ENCODE measurements around the gene GSTM4. TPM values are rescaled to one million over a fixed set of nuclear protein-coding genes. Genes with fewer than 3 reads are reported as not detected.

Gene GSTM4
- total RNA-seq, 1 experiment from 2014 or later = 22.0 TPM

GRCh38 chr1:109667452-109668122 lies 11.7 kb downstream of the GSTM4 start, which contains the start of gene GSTM2:
TSS of gene GSTM2 (plus strand) at chr1:109668057. CDS start at chr1:109668116, 59 bp downstream.
- CTCF ChIA-PET = no interaction called here
- intact Hi-C loops (cut with micrococcal nuclease; ENCODE audit: unreplicated experiment) = no loop called here
- Histone ChIP-seq H3K9me3 (ENCODE audit: control insufficient read depth, insufficient read depth, low read depth, low read length) (no peaks in the 10 kb centered on the region), H3K27ac (ENCODE audit: low read length) (peak within 1 kb of the TSS; percentile 74), H3K4me1 (ENCODE audit: control insufficient read depth, insufficient read depth, low read length) (no peaks in the 10 kb centered on the region), H3K4me3 (ENCODE audit: low read depth in 2 of 2, low read length in 2 of 2) (peak within 1 kb of the TSS; percentile 18 to 39), H3K36me3 (ENCODE audit: control insufficient read depth, insufficient read depth, low read length) (no peaks in the 10 kb centered on the region; the same call in 1 of the 2 replicates), H3K27me3 (ENCODE audit: control insufficient read depth, insufficient read depth, low read length) (no peaks in the 10 kb centered on the region)
- no peak for TF ChIP-seq POLR2AphosphoS5 (IDR thresholded peaks at IDR 0.05; ENCODE audit: low read depth, low read length)
- in situ Hi-C loops (cut with HindIII; ENCODE audit: low pct_unique_long_range_greater_than_20kb, low sequenced_read_pairs) = no loop called here
- POLR2A ChIA-PET = interaction anchor here (0.9 kb wide), 1 partner anchor 27 kb away, joined by 3 read pairs; no protein-coding TSS in a partner anchor
- no TSS peak for BruUV-seq (replicated peaks)
- peak; percentile 98 for ATAC-seq
- DNase-seq (ENCODE audit: low read depth, low spot score) = no peak

GRCh38 chr1:109668123-109668775 lies 12.3 kb downstream of the GSTM4 start:
- TF ChIP-seq POLR2AphosphoS5 (IDR thresholded peaks at IDR 0.05; ENCODE audit: low read depth, low read length) (no peak), SIN3A (IDR thresholded peaks at IDR 0.05; ENCODE audit: borderline replicate concordance, insufficient read depth, low read depth, low read length) (no peak), TCF7L2 (IDR thresholded peaks at IDR 0.05; ENCODE audit: low read depth, low read length) (no peak)
- TF ChIP-seq, protein P1, sequence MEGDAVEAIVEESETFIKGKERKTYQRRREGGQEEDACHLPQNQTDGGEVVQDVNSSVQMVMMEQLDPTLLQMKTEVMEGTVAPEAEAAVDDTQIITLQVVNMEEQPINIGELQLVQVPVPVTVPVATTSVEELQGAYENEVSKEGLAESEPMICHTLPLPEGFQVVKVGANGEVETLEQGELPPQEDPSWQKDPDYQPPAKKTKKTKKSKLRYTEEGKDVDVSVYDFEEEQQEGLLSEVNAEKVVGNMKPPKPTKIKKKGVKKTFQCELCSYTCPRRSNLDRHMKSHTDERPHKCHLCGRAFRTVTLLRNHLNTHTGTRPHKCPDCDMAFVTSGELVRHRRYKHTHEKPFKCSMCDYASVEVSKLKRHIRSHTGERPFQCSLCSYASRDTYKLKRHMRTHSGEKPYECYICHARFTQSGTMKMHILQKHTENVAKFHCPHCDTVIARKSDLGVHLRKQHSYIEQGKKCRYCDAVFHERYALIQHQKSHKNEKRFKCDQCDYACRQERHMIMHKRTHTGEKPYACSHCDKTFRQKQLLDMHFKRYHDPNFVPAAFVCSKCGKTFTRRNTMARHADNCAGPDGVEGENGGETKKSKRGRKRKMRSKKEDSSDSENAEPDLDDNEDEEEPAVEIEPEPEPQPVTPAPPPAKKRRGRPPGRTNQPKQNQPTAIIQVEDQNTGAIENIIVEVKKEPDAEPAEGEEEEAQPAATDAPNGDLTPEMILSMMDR (IDR thresholded peaks at IDR 0.05) = no peak
- TF ChIP-seq, protein P2, sequence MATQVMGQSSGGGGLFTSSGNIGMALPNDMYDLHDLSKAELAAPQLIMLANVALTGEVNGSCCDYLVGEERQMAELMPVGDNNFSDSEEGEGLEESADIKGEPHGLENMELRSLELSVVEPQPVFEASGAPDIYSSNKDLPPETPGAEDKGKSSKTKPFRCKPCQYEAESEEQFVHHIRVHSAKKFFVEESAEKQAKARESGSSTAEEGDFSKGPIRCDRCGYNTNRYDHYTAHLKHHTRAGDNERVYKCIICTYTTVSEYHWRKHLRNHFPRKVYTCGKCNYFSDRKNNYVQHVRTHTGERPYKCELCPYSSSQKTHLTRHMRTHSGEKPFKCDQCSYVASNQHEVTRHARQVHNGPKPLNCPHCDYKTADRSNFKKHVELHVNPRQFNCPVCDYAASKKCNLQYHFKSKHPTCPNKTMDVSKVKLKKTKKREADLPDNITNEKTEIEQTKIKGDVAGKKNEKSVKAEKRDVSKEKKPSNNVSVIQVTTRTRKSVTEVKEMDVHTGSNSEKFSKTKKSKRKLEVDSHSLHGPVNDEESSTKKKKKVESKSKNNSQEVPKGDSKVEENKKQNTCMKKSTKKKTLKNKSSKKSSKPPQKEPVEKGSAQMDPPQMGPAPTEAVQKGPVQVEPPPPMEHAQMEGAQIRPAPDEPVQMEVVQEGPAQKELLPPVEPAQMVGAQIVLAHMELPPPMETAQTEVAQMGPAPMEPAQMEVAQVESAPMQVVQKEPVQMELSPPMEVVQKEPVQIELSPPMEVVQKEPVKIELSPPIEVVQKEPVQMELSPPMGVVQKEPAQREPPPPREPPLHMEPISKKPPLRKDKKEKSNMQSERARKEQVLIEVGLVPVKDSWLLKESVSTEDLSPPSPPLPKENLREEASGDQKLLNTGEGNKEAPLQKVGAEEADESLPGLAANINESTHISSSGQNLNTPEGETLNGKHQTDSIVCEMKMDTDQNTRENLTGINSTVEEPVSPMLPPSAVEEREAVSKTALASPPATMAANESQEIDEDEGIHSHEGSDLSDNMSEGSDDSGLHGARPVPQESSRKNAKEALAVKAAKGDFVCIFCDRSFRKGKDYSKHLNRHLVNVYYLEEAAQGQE (IDR thresholded peaks at IDR 0.05; ENCODE audit: insufficient read depth in 1 of 2, low read depth in 2 of 2, low read length in 1 of 2) = no peak

More at GRCh38 chr1:109668123-109668775, 12.3 kb downstream of the GSTM4 start:
- H3K36me3 ChIP-seq (ENCODE audit: control insufficient read depth, insufficient read depth, low read length) = no peaks in the 10 kb centered on the region
- no peaks in the 10 kb centered on the region for H3K4me1 ChIP-seq (ENCODE audit: control insufficient read depth, insufficient read depth, low read length)
- no peaks in the 10 kb centered on the region for H3K9me3 ChIP-seq (ENCODE audit: control insufficient read depth, insufficient read depth, low read depth, low read length)
- peak; percentile 44 for ATAC-seq
- POLR2A ChIA-PET = interaction anchor here (0.6 to 0.9 kb wide), 2 partner anchors 28 to 96 kb away, joined by 3 read pairs; no protein-coding TSS in a partner anchor
- in situ Hi-C loops (cut with HindIII; ENCODE audit: low pct_unique_long_range_greater_than_20kb, low sequenced_read_pairs) (no loop called here), intact Hi-C loops (cut with micrococcal nuclease; ENCODE audit: unreplicated experiment) (no loop called here)
- no peak for DNase-seq (ENCODE audit: low read depth, low spot score)
- H3K27me3 ChIP-seq (ENCODE audit: control insufficient read depth, insufficient read depth, low read length) = no peaks in the 10 kb centered on the region
- CTCF ChIA-PET = no interaction called here
- BruUV-seq (replicated peaks) = no TSS peak
- H3K27ac ChIP-seq (ENCODE audit: low read length) = no peak overlapping the region
- H3K4me3 ChIP-seq (ENCODE audit: low read depth in 2 of 2, low read length in 2 of 2) = peak overlapping the region; percentile 18 to 39

Data from Panc1 (cell line).